Retinal pigment epithelial cell (primary cell): ENCODE measurements around the gene FRMD1.

Experiments used
- DNase-seq: peaks from one replicate; pipeline ENCODE4 v3.0.0-alpha.2; 2010; ENCODE audit warnings: low read depth
- H3K4me3 ChIP-seq: 2 replicates; pipeline ENCODE4 v1.5.1; 2011; ENCODE audit warnings: mild to moderate bottlenecking, low read length, control low read depth, moderate library complexity
- CTCF ChIP-seq: conservative IDR thresholded peaks from 2 replicates; pipeline ENCODE4 v1.5.1; 2011; ENCODE audit warnings: low read depth, low read length, control low read depth, inconsistent platforms

The FRMD1 gene

GRCh38 chr6:168118935-168119334 is 39.9 kb upstream of the FRMD1 start:
- no peak for TF ChIP-seq CTCF
- no peak for DNase-seq
- H3K4me3 ChIP-seq, result no peak overlapping the region

GRCh38 chr6:168117942-168118341 is 38.9 kb upstream of the FRMD1 start:
- TF ChIP-seq CTCF, result peak; percentile 43

GRCh38 chr6:168116975-168117899 is 38.2 kb upstream of the FRMD1 start:
- H3K4me3 ChIP-seq, result no peak overlapping the region
- DNase-seq, result no peak
- no peak for TF ChIP-seq CTCF

More at GRCh38 chr6:168117942-168118341, 38.9 kb upstream of the FRMD1 start:
- DNase-seq, result no peak
- no peak overlapping the region for H3K4me3 ChIP-seq

GRCh38 chr6:168116438-168116974 is 37.5 kb upstream of the FRMD1 start:
- no peak for DNase-seq
- TF ChIP-seq CTCF, result no peak
- no peak overlapping the region for H3K4me3 ChIP-seq

- DNase-seq, result no peak
- H3K4me3 ChIP-seq, result no peak overlapping the region
- no peak for TF ChIP-seq CTCF
These were observed 36.9 kb upstream of the FRMD1 start for GRCh38 chr6:168115748-168116437.

- no peak for DNase-seq
- no peak for TF ChIP-seq CTCF
- H3K4me3 ChIP-seq, result no peak overlapping the region
These were observed 34.2 kb upstream of the FRMD1 start for GRCh38 chr6:168113226-168113625.
